MM.1S (cell line): ENCODE measurements around the gene INTS7.
"Not testable (repeated sequence)": the region's sequence is repeated elsewhere in the genome, so short reads cannot be mapped to it uniquely, and the experiment has no call there.

ENCODE experiments used
- DNase-seq: peaks from one replicate; pipeline ENCODE4 v3.0.0-alpha.2; 2015
- H2AFZ ChIP-seq: fragments of 300-600 bp; sonication (generic); 2 replicates; pipeline ENCODE4 v1.6.0; 2016; ENCODE audit warnings: antibody characterized with exemption, low read length
- H3F3A ChIP-seq: fragments of 300-600 bp; sonication (generic); 2 replicates; pipeline ENCODE4 v1.6.1; 2016; ENCODE audit warnings: mild to moderate bottlenecking, antibody characterized with exemption, low read length, moderate library complexity, mixed read lengths; ENCODE audit not compliant: insufficient read depth
- H3K27ac ChIP-seq: fragments of 300-600 bp; sonication (generic); 2 replicates; pipeline ENCODE4 v1.5.1; 2016; ENCODE audit warnings: mild to moderate bottlenecking, low read length
- H3K27me3 ChIP-seq: fragments of 300-600 bp; sonication (generic); replicated peaks from 2 replicates; pipeline ENCODE4 v1.6.0; 2016; ENCODE audit warnings: low read length; ENCODE audit not compliant: insufficient read depth
- H3K36me3 ChIP-seq: fragments of 300-600 bp; sonication (generic); replicated peaks from 2 replicates; pipeline ENCODE4 v1.6.1; 2016; ENCODE audit warnings: mild to moderate bottlenecking, low read length, mixed read lengths; ENCODE audit not compliant: insufficient read depth
- H3K4me1 ChIP-seq: fragments of 300-600 bp; sonication (generic); 2 replicates; pipeline ENCODE4 v1.6.1; 2016; ENCODE audit warnings: low read length, mixed read lengths
- H3K4me2 ChIP-seq: fragments of 300-600 bp; sonication (generic); 2 replicates; pipeline ENCODE4 v1.6.0; 2016; ENCODE audit warnings: low read depth, low read length
- H3K4me3 ChIP-seq: fragments of 300-600 bp; sonication (generic); 2 replicates; pipeline ENCODE4 v1.5.1; 2016; ENCODE audit warnings: low read length, mixed read lengths
- H3K79me2 ChIP-seq: fragments of 300-600 bp; sonication (generic); 2 replicates; pipeline ENCODE4 v1.6.1; 2016; ENCODE audit warnings: mixed run types, low read length, mixed read lengths
- H3K9ac ChIP-seq: fragments of 300-600 bp; sonication (generic); 2 replicates; pipeline ENCODE4 v1.6.1; 2016; ENCODE audit warnings: low read length, mixed read lengths
- H3K9me2 ChIP-seq: fragments of 300-600 bp; sonication (generic); replicated peaks from 2 replicates; pipeline ENCODE4 v1.6.1; 2016; ENCODE audit warnings: mild to moderate bottlenecking, low read length, mixed read lengths; ENCODE audit not compliant: insufficient read depth
- H3K9me3 ChIP-seq: fragments of 300-600 bp; sonication (generic); replicated peaks from 2 replicates; pipeline ENCODE4 v1.6.1; 2016; ENCODE audit warnings: mild to moderate bottlenecking, low read length, mixed read lengths; ENCODE audit not compliant: insufficient read depth
- H4K20me1 ChIP-seq: fragments of 300-600 bp; sonication (generic); 2 replicates; pipeline ENCODE4 v1.6.1; 2016; ENCODE audit warnings: mild to moderate bottlenecking, low read length, moderate library complexity, mixed read lengths; ENCODE audit not compliant: insufficient read depth
- CTCF ChIP-seq: fragments of 300-600 bp; sonication (generic); IDR thresholded peaks from 2 replicates; pipeline ENCODE4 v1.5.1; 2016; ENCODE audit warnings: antibody characterized with exemption, low read length, mixed read lengths
- EZH2 ChIP-seq: fragments of 300-600 bp; sonication (generic); optimal IDR thresholded peaks from 2 replicates; pipeline ENCODE3; 2017; ENCODE audit warnings: low read depth, mild to moderate bottlenecking, antibody characterized with exemption, low read length, mixed read lengths
- EZH2phosphoT487 ChIP-seq: fragments of 300-600 bp; sonication (generic); IDR thresholded peaks from 2 replicates; pipeline ENCODE4 v1.6.1; 2018; ENCODE audit warnings: antibody characterized with exemption, low read length

Gene INTS7

DNA sequence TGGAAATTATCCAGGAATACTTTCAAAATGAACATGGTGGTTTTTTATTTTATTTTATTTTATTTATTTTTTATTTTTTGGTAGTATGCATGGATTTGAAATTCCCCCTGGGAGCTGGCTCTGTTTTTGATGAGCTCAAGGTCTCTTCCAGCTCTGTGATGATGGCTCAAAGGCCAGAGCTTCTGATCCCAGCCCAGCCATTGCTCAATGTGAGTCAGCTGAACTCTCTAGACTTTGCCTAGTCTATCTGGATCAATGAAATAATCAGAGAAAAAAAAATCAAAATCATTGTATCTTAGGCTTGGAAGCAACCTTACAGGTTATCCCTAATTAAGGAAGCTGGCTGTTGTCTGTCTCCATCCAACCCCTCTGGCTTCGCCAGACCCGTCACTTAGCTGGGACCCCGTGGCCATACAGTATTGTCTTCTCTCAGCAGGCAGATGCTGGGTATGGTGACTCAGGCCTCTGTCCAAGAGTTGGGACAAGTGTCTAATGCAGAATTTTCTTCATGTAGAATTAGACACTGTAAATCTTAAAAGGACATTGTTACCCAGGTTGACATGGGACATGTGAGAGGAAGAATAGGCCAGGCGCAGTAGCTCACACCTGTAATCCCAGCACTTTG is 114.6 kb downstream of the INTS7 start:
- H3K4me1 ChIP-seq = peaks cover 3% of the 10 kb centered on the region
- no peaks in the 10 kb centered on the region for H3K27me3 ChIP-seq
- no peak overlapping the region for H3K9ac ChIP-seq
- no peaks in the 10 kb centered on the region for H3K9me3 ChIP-seq
- H3K4me3 ChIP-seq = no peak overlapping the region
- H3K9me2 ChIP-seq = no peaks in the 10 kb centered on the region
- H2AFZ ChIP-seq = no peak overlapping the region
- no peak for DNase-seq
- no peak for TF ChIP-seq CTCF
- no peak for TF ChIP-seq EZH2phosphoT487
- TF ChIP-seq EZH2 = no peak
- H3F3A ChIP-seq = peaks cover 5% of the 10 kb centered on the region; the same call in 1 of the 2 replicates
- H3K36me3 ChIP-seq = no peaks in the 10 kb centered on the region
- no peaks in the 10 kb centered on the region for H3K79me2 ChIP-seq
- H4K20me1 ChIP-seq = no peaks in the 10 kb centered on the region
- H3K27ac ChIP-seq = no peak overlapping the region
- H3K4me2 ChIP-seq = no peak overlapping the region

DNA sequence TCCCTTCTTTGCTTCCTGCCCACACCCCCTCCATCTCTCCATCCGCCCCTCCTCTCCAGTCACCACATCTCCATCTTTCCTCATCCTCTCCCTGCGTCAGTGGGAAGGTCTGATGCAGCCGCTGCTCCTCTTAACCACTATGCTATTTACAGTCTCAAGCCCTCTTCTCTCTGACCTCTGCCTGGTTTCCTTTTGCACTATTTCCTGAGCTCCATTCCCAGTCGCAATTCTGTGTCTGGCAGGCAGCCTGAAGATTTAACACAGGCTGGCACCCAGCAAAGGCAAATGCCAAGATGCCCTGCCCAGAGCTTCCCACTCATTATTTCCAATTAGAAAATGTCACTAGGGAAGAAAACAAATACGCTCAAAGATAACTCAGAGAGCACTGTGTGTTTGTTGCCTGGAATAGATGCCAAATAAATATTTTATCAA is 115.2 kb downstream of the INTS7 start:
- TF ChIP-seq CTCF (no peak), EZH2 (no peak), EZH2phosphoT487 (no peak)
- H3K4me2 ChIP-seq = no peak overlapping the region
- H4K20me1 ChIP-seq = no peaks in the 10 kb centered on the region
- H3K27ac ChIP-seq = no peak overlapping the region
- no peak overlapping the region for H3K9ac ChIP-seq
- no peaks in the 10 kb centered on the region for H3K27me3 ChIP-seq
- no peaks in the 10 kb centered on the region for H3K36me3 ChIP-seq
- no peak for DNase-seq
- peaks cover under 1% of the 10 kb centered on the region for H3K4me1 ChIP-seq
- H3K9me2 ChIP-seq = no peaks in the 10 kb centered on the region
- H3K79me2 ChIP-seq = no peaks in the 10 kb centered on the region
- H2AFZ ChIP-seq = no peak overlapping the region
- H3K9me3 ChIP-seq = no peaks in the 10 kb centered on the region
- H3K4me3 ChIP-seq = no peak overlapping the region
- 0 out of 2 replicates have a peak, but pooled peaks cover under 1% of the 10 kb centered on the region for H3F3A ChIP-seq

DNA sequence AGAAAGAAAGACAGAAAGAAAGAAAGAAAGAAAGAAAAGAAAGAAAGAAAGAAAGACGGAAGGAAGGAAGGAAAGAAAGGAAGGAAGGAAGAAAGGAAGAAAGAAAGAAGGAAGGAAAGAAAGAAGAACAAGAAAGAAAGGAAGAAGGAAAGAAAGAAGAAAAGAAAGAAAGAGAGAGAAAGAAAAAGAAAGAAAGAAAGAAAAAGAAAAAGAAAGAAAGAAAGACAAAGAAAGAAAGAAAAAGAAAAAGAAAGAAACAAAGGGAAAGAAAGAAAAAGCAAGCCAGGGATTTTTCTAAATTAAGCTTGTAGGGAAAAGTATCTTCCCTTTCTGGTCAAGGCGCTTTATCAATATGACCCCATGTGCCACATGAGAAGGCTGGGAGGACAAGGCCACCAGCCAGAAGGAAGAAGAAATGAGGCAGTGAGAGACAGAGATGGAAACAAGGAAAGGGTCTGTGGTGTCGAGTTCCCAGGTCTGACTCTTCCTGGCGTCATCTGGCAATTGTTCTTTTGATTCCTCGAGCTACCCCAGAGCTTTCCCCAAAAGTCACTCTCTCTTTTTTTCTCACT is 116.4 kb downstream of the INTS7 start:
- H3K4me3 ChIP-seq = no peak overlapping the region
- DNase-seq = no peak

DNA sequence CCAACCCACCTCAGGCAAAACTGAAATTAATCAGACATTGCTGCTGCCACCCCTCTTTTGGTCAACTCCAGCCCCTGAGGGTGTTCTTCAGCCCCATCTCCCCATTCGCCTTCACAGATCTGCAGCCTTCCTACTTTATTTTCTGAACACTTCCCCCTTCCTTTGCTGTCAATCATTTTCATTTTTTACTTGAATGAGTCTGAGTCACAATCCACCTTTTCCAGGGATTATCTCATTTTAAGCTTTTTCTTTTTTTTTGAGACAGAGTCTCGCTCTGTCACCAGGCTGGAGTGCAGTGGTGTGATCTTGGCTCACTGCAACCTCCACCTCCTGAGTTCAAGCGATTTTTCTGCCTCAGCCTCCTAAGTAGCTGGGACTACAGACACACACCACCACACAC is 118.9 kb downstream of the INTS7 start:
- H3K9me3 ChIP-seq, DNase-seq, H3K4me2 ChIP-seq, H3K4me1 ChIP-seq, H3K27ac ChIP-seq, H3K36me3 ChIP-seq, H3K4me3 ChIP-seq, H3K9me2 ChIP-seq, H3K79me2 ChIP-seq, H3K27me3 ChIP-seq, H3K9ac ChIP-seq, H3F3A ChIP-seq, H4K20me1 ChIP-seq, H2AFZ ChIP-seq: not testable (repeated sequence)

More for the DNA sequence above, 116.4 kb downstream of the INTS7 start:
- Histone ChIP-seq H3K27me3 (no peaks in the 10 kb centered on the region), H3K9ac (no peak overlapping the region), H3K9me3 (no peaks in the 10 kb centered on the region), H3K79me2 (no peaks in the 10 kb centered on the region), H3K9me2 (no peaks in the 10 kb centered on the region), H2AFZ (no peak overlapping the region), H3F3A (no peaks in the 10 kb centered on the region), H3K4me1 (no peaks in the 10 kb centered on the region), H3K4me2 (no peak overlapping the region), H4K20me1 (no peaks in the 10 kb centered on the region), H3K27ac (no peak overlapping the region), H3K36me3 (no peaks in the 10 kb centered on the region)
- TF ChIP-seq EZH2 = no peak
